ENCODE measurements around the gene PPP1R3G.

The PPP1R3G gene

DNA sequence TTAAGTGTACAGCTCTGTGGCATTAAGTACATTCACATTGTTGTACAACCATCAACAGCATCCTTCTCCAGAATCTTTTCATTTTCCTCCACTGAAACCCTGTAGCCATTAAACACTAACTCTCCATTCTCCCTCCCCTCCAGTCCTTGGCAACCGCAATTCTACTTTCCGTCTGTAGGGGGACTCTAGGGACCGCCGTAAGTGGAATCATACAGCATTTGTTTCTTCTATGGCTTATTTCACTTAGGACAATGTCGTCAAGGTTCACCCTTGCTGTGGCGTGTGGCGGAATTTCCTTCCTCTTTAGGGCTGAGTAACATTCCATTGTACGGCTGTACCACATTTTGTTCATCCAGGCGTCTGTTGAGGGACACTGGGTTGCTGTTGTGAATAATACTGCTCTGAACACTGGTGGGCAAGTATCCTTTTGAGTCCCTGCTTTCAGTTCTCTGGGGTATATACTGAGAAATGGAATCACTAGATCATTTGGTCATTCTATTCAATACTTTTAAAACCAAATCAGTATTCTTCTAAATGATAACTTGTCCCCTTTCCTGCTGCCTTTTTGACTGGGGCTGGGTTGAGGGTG, 50.7 kb downstream of the PPP1R3G start:
- Histone ChIP-seq H3K4me3 (ENCODE audit: low read length) (no peak overlapping the region), H3K27me3 (ENCODE audit: insufficient read depth, low read length) (no peaks in the 10 kb centered on the region), H3K36me3 (ENCODE audit: insufficient read depth, low read depth, low read length) (no peaks in the 10 kb centered on the region), H3K4me1 (ENCODE audit: insufficient read depth, low read length) (peaks cover 44% of the 10 kb centered on the region), H3K27ac (ENCODE audit: low read length) (no peak overlapping the region), H3K9me3 (ENCODE audit: insufficient read depth, low read depth, low read length) (no peaks in the 10 kb centered on the region), H3K9ac (ENCODE audit: low read depth, low read length) (no peak overlapping the region)

GRCh38 chr6:5136851-5137250, 51.7 kb downstream of the PPP1R3G start:
- Histone ChIP-seq H3K4me1 (ENCODE audit: insufficient read depth, low read length) (peaks cover 34% of the 10 kb centered on the region), H3K36me3 (ENCODE audit: insufficient read depth, low read depth, low read length) (no peaks in the 10 kb centered on the region), H3K27me3 (ENCODE audit: insufficient read depth, low read length) (no peaks in the 10 kb centered on the region), H3K4me3 (ENCODE audit: low read length) (no peak overlapping the region), H3K27ac (ENCODE audit: low read length) (no peak overlapping the region), H3K9me3 (ENCODE audit: insufficient read depth, low read depth, low read length) (no peaks in the 10 kb centered on the region), H3K9ac (ENCODE audit: low read depth, low read length) (no peak overlapping the region)

All from iPS-20b (cell line).